NOMO-1 (cell line): ENCODE data around the gene CPS1.
A peak's percentile ranks its signal among the peaks of the same experiment; 100 is the strongest.

Source experiments
- DNase-seq, 2 experiments: peaks; one replicate each; lab custom pipeline; 2025; ENCODE audit not compliant: unreplicated experiment in 2 of 2; lab: John Stamatoyannopoulos, UW

Gene CPS1

GRCh38 chr2:210604666-210605065 lies 48.3 kb downstream of the CPS1 start:
- no peak for DNase-seq

GRCh38 chr2:210606001-210606400 lies 49.6 kb downstream of the CPS1 start:
- no peak for DNase-seq

DNA sequence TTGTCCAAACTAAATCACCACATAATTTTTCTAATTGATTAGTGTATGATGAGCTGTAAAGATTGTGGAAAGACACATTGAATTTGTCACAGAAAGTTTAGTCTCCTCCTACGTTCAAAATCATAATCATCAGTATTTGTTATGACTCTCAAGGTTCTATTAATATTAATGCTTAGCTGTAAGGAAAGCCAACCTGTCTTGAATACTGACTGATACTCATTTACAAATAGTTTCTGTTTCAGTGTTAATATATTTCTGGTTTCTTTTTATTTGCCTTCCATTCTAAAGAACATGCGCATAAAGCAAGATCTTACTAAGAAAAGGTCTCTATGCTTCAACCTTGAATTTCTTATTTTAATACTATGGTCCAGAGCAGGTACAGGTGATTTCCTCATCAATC lies 55.1 kb downstream of the CPS1 start:
- no peak for DNase-seq

GRCh38 chr2:210616074-210616473 lies 59.7 kb downstream of the CPS1 start:
- no peak for DNase-seq

DNA sequence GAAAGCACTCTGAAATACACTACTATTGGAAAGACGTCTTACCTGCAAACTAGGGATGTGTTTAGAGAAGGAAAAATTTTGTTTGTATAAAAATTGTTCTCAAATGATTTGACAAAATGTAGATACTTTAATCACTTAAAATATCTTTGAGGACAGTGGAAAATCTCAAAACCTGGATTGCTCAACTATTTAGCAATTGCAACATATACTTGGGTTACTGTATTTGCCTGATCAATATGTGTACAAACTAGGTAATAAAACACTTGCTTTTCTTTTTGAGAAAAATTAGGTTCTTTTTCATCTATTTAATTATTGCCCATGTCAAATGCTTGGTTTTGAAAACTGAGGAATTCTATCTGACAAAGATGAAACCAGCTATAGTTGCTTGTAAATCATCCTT lies 60.9 kb downstream of the CPS1 start:
- DNase-seq = no peak

GRCh38 chr2:210617732-210618330 lies 61.4 kb downstream of the CPS1 start:
- DNase-seq = peak in 1 of 2 experiments; percentile 22

DNA sequence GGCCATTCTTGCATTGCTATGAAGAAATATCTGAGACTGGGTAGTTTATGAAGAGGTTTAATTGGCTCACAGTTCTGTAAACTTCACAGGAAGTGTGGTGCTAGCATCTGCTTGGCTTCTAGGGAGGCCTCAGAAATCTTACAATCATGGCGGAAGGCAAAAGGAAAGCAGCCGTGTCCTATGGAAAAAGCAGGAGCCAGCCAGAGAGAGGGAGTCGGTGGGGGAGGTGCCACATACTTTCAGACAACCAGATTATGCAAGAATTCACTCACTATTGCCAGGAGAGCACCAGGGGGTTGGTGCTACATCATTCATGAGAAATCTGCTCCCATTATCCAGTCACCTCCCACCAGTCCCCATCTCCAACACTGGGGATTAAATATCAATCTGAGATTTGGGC lies 64.1 kb downstream of the CPS1 start:
- DNase-seq = no peak

DNA sequence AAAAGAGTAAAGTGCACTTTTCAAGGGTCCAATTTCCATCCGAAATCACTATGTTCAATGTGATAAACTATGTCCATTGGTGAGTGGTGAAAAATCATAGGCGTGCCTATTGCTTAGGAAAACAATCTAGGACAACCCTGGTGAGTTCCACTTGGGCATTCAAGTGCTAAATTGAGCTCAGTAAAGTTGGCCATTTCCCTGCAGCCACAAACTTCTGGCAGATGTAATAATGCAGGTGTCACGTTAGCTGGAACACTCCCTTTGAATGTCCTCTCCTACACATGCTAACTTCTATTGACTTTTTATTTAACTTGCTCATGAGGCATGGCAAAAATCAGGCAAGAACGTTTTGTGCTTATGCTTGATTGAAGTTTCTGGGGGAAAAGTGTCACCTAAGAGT lies 67.1 kb downstream of the CPS1 start:
- no peak for DNase-seq

DNA sequence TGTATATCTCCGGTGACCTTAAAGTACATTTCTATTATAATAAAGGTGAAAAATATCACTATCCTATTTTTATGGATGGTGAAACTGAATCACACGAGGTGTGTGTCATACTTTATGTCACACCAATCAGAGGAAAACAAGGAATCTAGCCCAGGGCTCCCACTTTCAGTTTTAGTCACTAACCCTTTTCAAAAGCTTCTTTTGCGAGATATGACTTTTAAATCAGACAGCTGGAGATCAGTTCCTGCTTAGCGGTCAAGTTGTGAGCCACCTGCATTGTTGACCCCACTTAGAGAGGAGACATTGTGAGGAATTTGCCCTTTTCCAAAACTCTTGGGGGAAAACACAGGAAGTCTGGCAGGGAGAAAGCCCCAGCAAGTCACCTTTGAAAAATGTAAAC lies 70.5 kb downstream of the CPS1 start:
- no peak for DNase-seq

DNA sequence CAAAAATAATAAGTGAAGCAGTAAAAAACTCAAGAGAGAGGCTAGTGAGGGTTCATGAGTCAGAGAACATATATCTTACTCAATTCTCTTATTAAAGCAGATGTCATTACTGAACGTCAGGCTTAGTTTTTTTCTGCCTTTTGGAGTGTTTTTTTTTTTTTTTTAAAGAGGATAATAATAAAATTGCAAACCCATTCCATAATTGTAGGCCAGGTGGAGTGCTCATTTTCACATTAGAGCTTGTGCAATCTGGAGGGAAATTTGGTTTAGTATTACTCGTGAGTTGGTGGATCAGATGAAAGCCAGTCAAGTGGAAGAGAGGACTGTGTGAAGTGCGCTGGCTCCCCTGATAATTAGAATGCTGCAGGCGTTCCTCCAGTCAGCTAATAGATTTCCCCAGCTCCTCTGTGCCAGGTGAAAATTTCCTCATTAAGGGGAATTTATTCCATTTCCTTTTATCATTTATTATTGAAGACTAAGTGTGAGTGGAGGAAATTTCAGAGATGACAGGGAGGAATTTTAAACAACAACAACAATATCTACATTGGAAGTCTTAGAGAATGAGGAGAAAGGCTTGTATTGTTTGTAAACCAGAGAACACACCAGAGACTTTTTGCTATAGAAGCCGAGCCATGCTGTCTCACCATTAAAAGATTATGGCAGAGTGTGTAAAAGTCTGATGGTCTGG lies 74.6 kb downstream of the CPS1 start:
- DNase-seq = no peak

DNA sequence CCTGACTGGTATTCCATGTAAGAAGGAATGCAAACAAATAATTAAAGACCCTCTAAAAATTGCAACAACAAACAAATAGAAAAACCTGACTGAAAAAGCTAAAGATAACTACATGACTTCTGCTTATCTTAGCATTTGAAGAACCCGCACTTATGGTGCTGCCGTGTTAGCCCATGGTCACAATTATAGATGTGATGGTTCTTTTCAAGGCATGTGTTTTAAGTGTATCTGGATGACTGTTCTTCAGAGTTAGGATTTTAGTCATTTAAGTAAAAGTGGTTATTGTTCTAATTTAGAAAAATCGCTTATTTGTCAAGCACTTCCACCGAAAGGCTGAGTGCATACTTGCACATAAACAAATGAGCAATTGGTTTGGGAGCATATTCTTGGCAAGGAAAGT lies 77.3 kb downstream of the CPS1 start:
- no peak for DNase-seq

GRCh38 chr2:210635257-210635656 lies 78.9 kb downstream of the CPS1 start:
- DNase-seq = no peak

GRCh38 chr2:210642333-210642732 lies 85.9 kb downstream of the CPS1 start:
- no peak for DNase-seq

DNA sequence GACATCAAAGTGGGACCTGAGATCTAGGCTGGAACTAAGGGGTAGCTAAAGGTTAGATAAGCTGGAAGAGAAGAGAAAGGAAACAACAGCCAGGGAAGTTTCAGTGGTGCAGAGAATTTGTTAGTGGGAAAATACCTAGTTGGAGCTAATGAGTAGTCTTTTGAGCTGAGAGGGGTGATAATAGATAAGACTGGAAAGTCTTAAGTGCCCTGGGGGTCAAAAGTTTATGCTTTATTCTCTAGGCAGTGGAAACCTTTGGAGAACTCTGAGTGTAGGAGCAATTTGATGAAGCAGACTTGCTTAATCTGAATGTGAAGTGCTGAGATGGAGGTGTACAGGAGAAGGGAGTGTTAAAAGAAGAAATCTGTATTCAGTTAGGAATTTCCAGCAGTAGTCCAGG lies 90.8 kb downstream of the CPS1 start:
- DNase-seq = no peak

DNA sequence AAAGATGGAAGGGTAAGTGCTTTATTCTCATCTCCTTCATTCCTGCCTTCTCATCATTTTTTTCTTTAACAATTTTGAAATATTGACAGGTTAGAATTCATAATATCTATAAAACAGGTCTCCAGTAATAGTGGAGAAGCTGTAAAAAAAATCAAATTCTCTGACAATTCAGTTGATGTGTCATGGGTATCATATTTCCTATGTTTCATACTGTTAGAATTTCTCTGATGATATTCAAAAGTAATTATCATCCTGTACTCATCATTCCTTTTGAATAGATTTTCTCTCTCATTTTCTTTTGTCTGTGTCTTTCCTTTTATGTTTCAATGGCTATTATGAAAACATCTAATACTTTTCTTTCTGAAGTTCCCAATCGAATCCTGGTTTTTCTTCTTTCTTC lies 97.7 kb downstream of the CPS1 start:
- DNase-seq = no peak

- no peak for DNase-seq
Measured at GRCh38 chr2:210655229-210655975, 99.0 kb downstream of the CPS1 start.

DNA sequence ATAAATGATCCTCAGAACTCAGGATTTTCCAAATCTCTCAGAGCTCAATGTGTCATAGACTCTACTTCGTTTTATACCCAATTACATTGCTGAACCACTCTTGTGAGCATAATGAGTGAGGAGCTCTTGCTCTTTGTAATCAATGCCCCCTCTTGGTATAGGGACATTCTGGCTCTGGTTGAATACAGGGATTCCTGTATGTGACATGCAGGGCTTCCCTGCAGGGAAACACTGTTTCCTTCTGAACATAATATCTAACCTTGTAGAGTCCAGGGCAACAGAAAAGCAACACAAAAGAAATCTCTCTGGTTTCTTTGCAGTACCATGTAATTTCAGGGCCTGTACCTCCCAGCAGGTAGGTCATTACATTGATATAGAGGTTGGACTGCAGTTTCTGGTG lies 101.5 kb downstream of the CPS1 start:
- DNase-seq = no peak

GRCh38 chr2:210660751-210661150 lies 104.4 kb downstream of the CPS1 start:
- DNase-seq = no peak

DNA sequence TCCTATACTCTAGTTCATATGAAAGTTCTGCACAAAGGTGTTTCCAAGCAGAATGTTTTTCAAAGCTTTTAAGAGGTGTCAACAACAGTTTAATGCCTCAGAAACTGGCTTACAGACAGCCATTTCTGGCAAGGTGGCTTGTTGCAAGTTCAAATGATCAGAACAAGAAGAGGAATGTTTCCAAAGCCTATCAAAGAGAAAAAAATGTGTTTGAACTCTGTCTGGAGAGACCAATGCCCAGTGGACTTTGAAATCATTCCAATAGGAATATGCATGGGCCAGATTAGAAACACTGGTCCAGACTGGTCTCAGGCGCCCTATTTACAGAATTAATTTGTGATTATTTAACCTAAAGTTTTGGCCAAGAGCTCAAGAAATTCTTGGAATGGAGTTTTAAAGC lies 106.2 kb downstream of the CPS1 start:
- no peak for DNase-seq

DNA sequence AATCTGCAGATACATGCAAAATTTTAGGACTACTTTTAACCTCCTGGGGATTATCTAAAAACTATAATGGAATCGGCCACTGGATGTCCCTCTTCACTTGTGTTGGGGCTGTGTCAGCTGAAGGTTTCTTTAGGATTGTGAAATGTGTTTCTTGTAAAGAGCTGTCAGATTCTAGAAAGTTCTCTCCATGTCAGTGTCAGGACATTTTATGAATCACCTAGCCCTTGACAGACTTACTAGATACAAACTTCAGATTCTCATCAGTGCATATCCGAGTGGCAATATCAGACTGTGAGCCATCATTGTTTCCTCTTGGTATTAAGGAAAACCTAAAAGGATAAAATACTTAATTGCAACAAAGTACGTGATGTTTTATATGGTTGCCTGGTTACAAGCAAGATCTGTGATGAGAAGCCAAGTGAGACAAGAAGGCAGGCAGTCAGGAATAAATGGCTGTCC lies 107.3 kb downstream of the CPS1 start:
- peak in 1 of 2 experiments; percentile 5 for DNase-seq

DNA sequence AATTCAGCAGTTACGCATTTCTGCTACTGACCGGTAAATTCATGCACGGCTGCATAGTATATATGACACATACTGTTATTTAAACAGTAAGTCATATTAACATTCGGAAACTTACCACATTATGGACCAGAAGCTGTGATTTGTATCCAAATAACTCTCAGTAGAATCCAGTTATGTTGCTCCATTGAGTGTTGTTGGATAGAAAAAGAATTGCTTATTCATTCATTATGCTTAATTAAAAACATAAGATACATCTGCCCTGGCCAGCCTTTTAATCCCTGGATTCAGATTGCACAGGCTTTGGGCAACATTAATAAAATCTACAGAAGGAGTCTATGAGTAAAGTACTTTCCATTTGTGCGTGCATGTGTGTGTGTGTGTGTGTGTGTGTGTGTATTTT lies 111.3 kb downstream of the CPS1 start:
- no peak for DNase-seq

DNA sequence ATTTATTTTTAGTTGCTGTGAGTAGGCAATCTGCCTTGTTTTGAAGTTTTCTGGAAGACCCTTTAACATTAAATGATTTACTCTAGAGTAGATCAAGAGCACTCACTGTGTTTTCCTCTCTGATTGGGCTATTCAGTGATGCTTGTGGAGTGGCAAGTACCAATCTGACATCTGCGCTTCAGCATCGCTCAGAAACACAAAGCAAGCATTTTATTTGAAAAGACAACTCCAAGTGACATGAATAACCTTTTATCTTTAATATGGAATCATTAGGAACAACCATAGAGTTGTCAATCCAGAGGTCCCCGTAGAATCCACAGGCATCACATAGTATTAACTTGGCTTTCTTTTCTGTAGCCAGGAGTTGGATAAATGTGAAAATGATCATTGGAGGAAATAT lies 114.7 kb downstream of the CPS1 start:
- DNase-seq = no peak
